SU-DHL-6 (cell line): ENCODE measurements around the gene ATL2.

Experiments used
- CTCF ChIP-seq: fragments of 200-600 bp; sonication (generic); IDR thresholded peaks from one replicate; pipeline ENCODE4 v1.5.1; 2017; ENCODE audit warnings: antibody characterized with exemption, mild to moderate bottlenecking, low read length, moderate library complexity; ENCODE audit not compliant: insufficient read depth, poor library complexity, severe bottlenecking
- EZH2phosphoT487 ChIP-seq: fragments of 200-600 bp; sonication (generic), shearing (Covaris generic); conservative IDR thresholded peaks from 2 replicates; pipeline ENCODE4 v1.6.1; 2018; ENCODE audit warnings: mild to moderate bottlenecking, antibody characterized with exemption, low read length, moderate library complexity, mixed read lengths

GRCh38 chr2:38374984-38375383, 2.1 kb downstream of the ATL2 start:
- TF ChIP-seq CTCF: no peak
- no peak for TF ChIP-seq EZH2phosphoT487
